Measurements from ENCODE around the gene LAPTM4A.

GRCh38 chr2:20061476-20061875 lies 10.0 kb upstream of the LAPTM4A start:
- TF ChIP-seq CTCF (IDR thresholded peaks at IDR 0.05) = no peak
- TF ChIP-seq POLR2AphosphoS5 (IDR thresholded peaks at IDR 0.05) = no peak
- TF ChIP-seq POLR2A (IDR thresholded peaks at IDR 0.05) = no peak
- TF ChIP-seq EP300 (IDR thresholded peaks at IDR 0.05) = no peak

All from stomach (tissue), 4 donors.